CD4-positive, alpha-beta memory T cell (primary cell): ENCODE results near the gene PACRG. TPM values are rescaled to one million over a fixed set of nuclear protein-coding genes. Genes with fewer than 3 reads are reported as not detected.
"Not testable (repeated sequence)": the region's sequence is repeated elsewhere in the genome, so short reads cannot be mapped to it uniquely, and the experiment has no call there.

ENCODE experiments used
- CTCF ChIA-PET: fragments of 350-600 bp; sonication (Branson Sonifier 250); formaldehyde crosslinking; loops from one replicate; lab custom pipeline; 2021; ENCODE audit warnings: inconsistent platforms; ENCODE audit not compliant: partially characterized antibody; lab: Charles Lee
- POLR2A ChIA-PET: fragments of 350-600 bp; sonication (Branson Sonifier 250); formaldehyde crosslinking; loops from one replicate; lab custom pipeline; 2021; ENCODE audit not compliant: partially characterized antibody; lab: Charles Lee
- DNase-seq, 5 donors: peaks; one replicate each; pipeline versions ENCODE4 v3.0.0 to v3.0.0-alpha.2; 2020 to 2022; ENCODE audit warnings: mixed read lengths in 1 of 5
- H3K27ac ChIP-seq: one replicate; pipeline ENCODE4 v1.7.0; 2013; ENCODE audit warnings: low read depth, low read length
- H3K27me3 ChIP-seq: 2 replicates; pipeline ENCODE4 v1.7.0; 2013; ENCODE audit warnings: mild to moderate bottlenecking, low read length, moderate library complexity; ENCODE audit not compliant: insufficient read depth
- H3K36me3 ChIP-seq: 2 replicates; pipeline ENCODE4 v1.7.0; 2013; ENCODE audit warnings: mild to moderate bottlenecking, low read length, moderate library complexity; ENCODE audit not compliant: insufficient read depth
- H3K4me1 ChIP-seq: 2 replicates; pipeline ENCODE4 v1.7.0; 2013; ENCODE audit warnings: mild to moderate bottlenecking, low read length, moderate library complexity; ENCODE audit not compliant: insufficient read depth
- H3K4me3 ChIP-seq, 2 donors: one replicate each; pipeline ENCODE4 v1.7.0; 2013; ENCODE audit warnings: low read length in 2 of 2, mild to moderate bottlenecking in 1 of 2
- H3K9me3 ChIP-seq, 2 donors: one replicate each; pipeline ENCODE4 v1.7.0; 2013; ENCODE audit warnings: low read length in 2 of 2, control low read depth in 1 of 2; ENCODE audit not compliant: control insufficient read depth in 1 of 2
- H3K27ac Mint-ChIP-seq, 7 donors: one replicate each; pipeline ENCODE4 v1.8.0; 2020 to 2021; ENCODE audit warnings: mixed read lengths in 7 of 7, mild to moderate bottlenecking in 6 of 7, inconsistent platforms in 3 of 7, moderate library complexity in 3 of 7
- H3K27me3 Mint-ChIP-seq, 2 donors: one replicate each; pipeline ENCODE4 v1.8.0; 2020 to 2021; ENCODE audit warnings: mixed read lengths in 2 of 2
- H3K36me3 Mint-ChIP-seq, 2 donors: one replicate each; pipeline ENCODE4 v1.8.0; 2020 to 2021; ENCODE audit warnings: mixed read lengths in 2 of 2, inconsistent platforms in 1 of 2, mild to moderate bottlenecking in 1 of 2
- H3K4me1 Mint-ChIP-seq, 4 donors: one replicate each; pipeline ENCODE4 v1.8.0; 2020 to 2021; ENCODE audit warnings: mixed read lengths in 4 of 4, mild to moderate bottlenecking in 1 of 4
- H3K4me3 Mint-ChIP-seq, 8 donors: one replicate each; pipeline ENCODE4 v1.8.0; 2020 to 2021; ENCODE audit warnings: mixed read lengths in 8 of 8, mild to moderate bottlenecking in 7 of 8, moderate library complexity in 6 of 8, inconsistent platforms in 3 of 8
- H3K9me3 Mint-ChIP-seq, 8 donors: one replicate each; pipeline ENCODE4 v1.8.0; 2020 to 2021; ENCODE audit warnings: mixed read lengths in 8 of 8, mild to moderate bottlenecking in 5 of 8, inconsistent platforms in 3 of 8, moderate library complexity in 1 of 8
- intact Hi-C: fragments of 100-400 bp; cut with micrococcal nuclease; formaldehyde crosslinking; loops from one replicate; pipeline ENCODE4 v1.15.1; 2023
- polyA plus RNA-seq, 2 donors: library from polyadenylated mRNA; unstranded; fragments of 300-500 nt; fragmentation: Illumina TruSeq; gene quantifications; one replicate each; pipeline ENCODE4 v1.2.3, GENCODE V29; 2021
- total RNA-seq, 2 experiments: library from RNA; stranded (reverse); gene quantifications; one replicate each; pipeline ENCODE4 v1.2.3, GENCODE V29; 2021

The PACRG gene
- total RNA-seq (under 1 TPM in 1 of 2 experiments, not detected in 1; 0.81 TPM), polyA plus RNA-seq (1 to 10 TPM in 1 of 2 donors, under 1 TPM in 1; 0.21 to 1.5 TPM)

DNA sequence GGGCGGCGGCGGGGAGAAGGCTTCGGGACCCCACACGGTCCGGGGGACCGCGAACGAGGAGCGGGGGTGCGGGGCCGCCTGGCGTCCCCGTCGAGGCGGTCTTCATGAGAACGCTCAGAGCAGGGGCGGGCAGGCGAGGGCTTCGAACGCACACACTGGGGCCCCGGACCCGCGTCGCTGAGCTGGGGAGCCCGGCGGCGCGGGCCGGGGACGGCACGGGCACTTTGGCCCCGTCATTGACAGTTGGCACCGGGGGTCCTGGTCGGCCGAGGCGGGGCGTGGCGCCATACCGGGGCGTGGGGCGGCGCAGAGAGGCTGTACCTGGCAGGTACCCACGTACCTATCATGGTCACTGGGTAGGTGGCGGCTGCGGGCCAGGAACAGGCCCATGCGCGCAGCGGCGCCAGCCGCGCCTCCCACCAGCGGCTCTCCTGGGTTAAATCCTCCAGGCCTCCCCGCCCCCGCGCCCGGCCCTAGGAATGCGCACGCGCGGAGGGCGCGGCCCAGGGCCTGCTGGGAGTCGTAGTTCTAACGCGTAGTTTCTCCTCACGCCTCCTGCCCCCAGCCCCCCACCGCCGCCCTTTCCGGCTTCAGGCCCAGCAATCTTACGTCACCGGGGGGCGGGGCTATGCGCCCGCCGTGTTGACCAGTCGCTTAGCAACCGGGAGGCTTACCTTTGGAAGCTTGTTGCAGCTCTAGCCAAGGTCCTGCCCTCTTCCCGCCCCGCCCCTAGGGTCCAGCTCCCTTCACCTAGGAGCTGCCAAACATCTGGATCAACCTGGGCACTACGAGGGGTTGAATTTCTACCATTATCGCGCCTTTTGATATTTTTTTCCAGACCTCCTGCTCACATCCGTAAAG is at the start of gene PACRG, which contains the start of gene PRKN:
PACRG (plus strand) TSS at position 653 of the 861 bp plus-strand sequence.
PRKN (minus strand) TSS at position 445 of the 861 bp plus-strand sequence.
- no peaks in the 10 kb centered on the region for H3K36me3 ChIP-seq
- H3K9me3 Mint-ChIP-seq: no peaks in the 10 kb centered on the region
- peaks cover 12% of the 10 kb centered on the region for H3K4me1 ChIP-seq
- no peaks in the 10 kb centered on the region for H3K27me3 ChIP-seq
- no peaks in the 10 kb centered on the region for H3K9me3 ChIP-seq
- H3K4me3 Mint-ChIP-seq: peak within 1 kb of the TSS; percentile 90 to 99 (median 95)
- peaks cover 0 to 2% of the 10 kb centered on the region in 2 donors for H3K36me3 Mint-ChIP-seq
- POLR2A ChIA-PET: interaction anchor here (0.8 kb wide), 1 partner anchor 13 kb away, joined by 3 read pairs; no protein-coding TSS in a partner anchor
- H3K27ac Mint-ChIP-seq: peak within 1 kb of the TSS; percentile 93 to 99 (median 97)
- intact Hi-C loops: loop anchor here (1.0 to 5.0 kb wide), 2 partner anchors 687 to 1335 kb away; partner anchors contain the start of gene QKI
- peak within 1 kb of the TSS; percentile 31 to 73 for H3K4me3 ChIP-seq
- DNase-seq: peak; percentile 96 to 98 (median 97)
- CTCF ChIA-PET: no interaction called here
- peak within 1 kb of the TSS; percentile 81 for H3K27ac ChIP-seq
- H3K4me1 Mint-ChIP-seq: peaks cover 8 to 18% (median 13%) of the 10 kb centered on the region in 4 donors
- H3K27me3 Mint-ChIP-seq: no peaks in the 10 kb centered on the region

DNA sequence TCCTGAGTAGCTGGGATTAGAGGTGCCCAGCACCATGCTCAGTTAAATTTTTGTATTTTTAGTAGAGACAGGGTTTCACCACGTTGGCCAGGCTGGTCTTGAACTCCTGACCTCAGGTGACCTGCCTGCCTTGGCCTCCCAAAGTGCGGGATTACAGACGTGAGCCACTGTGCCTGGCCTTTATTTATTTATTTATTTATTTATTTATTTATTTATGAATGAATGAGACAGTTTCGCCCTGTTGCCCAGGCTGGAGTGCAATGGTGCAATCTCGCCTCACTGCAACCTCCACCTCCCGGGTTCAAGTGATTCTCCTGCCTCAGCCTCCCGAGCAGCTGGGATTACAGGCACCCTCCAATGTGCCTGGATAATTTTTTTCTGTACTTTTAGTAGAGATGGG is 48.9 kb upstream of the PACRG start:
- POLR2A ChIA-PET, H3K27me3 Mint-ChIP-seq, H3K36me3 ChIP-seq, H3K9me3 ChIP-seq, H3K36me3 Mint-ChIP-seq, H3K27me3 ChIP-seq, H3K4me1 ChIP-seq, H3K4me3 ChIP-seq, H3K4me1 Mint-ChIP-seq, CTCF ChIA-PET, DNase-seq, H3K9me3 Mint-ChIP-seq, H3K27ac ChIP-seq, intact Hi-C loops, H3K4me3 Mint-ChIP-seq, H3K27ac Mint-ChIP-seq: not testable (repeated sequence)

DNA sequence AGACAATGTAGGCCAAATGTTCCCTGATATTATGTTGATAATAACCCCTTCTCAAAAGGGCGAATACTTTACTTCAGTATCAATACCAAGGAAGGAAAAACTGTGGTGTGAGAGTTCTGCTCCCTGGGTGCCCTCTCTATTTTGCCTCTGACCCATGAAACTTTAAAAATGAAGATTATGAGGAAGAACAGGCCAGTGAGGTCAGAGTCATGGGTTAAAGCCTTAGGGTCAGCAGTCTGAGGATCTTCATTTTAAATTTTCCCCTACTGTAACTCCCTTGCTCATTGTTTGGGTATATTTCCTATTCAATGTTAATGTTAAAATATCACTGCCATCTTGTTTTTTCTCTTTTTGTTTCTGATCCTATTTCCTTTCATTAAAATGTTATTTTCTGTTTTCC is 48.1 kb upstream of the PACRG start:
- no peaks in the 10 kb centered on the region for H3K27me3 ChIP-seq
- Mint-ChIP-seq H3K27me3 (no peaks in the 10 kb centered on the region), H3K27ac (no peak overlapping the region), H3K36me3 (peaks cover 0 to 3% of the 10 kb centered on the region in 2 donors), H3K9me3 (peaks cover 0 to 7% (median 0%) of the 10 kb centered on the region in 8 donors), H3K4me1 (no peaks in the 10 kb centered on the region), H3K4me3 (no peak overlapping the region)
- H3K36me3 ChIP-seq: no peaks in the 10 kb centered on the region
- no peak for DNase-seq
- ChIA-PET CTCF (no interaction called here), POLR2A (no interaction called here)
- intact Hi-C loops: no loop called here
- H3K4me3 ChIP-seq: no peak overlapping the region
- no peaks in the 10 kb centered on the region for H3K4me1 ChIP-seq
- H3K27ac ChIP-seq: no peak overlapping the region
- H3K9me3 ChIP-seq: no peaks in the 10 kb centered on the region

- CTCF ChIA-PET: no interaction called here
- Mint-ChIP-seq H3K27me3 (no peaks in the 10 kb centered on the region), H3K4me1 (no peaks in the 10 kb centered on the region), H3K9me3 (peaks cover 0 to 5% (median 0%) of the 10 kb centered on the region in 8 donors), H3K4me3 (no peak overlapping the region), H3K27ac (no peak overlapping the region), H3K36me3 (peaks cover 0 to 3% of the 10 kb centered on the region in 2 donors)
- Histone ChIP-seq H3K9me3 (no peaks in the 10 kb centered on the region), H3K36me3 (no peaks in the 10 kb centered on the region), H3K4me3 (no peak overlapping the region), H3K27ac (no peak overlapping the region), H3K27me3 (no peaks in the 10 kb centered on the region), H3K4me1 (no peaks in the 10 kb centered on the region)
- POLR2A ChIA-PET: no interaction called here
- DNase-seq: no peak
- intact Hi-C loops: no loop called here
These were observed 47.4 kb upstream of the PACRG start for GRCh38 chr6:162680367-162680766.

GRCh38 chr6:162680871-162681270 is 46.9 kb upstream of the PACRG start:
- Mint-ChIP-seq H3K9me3 (peaks cover 0 to 5% (median 0%) of the 10 kb centered on the region in 8 donors), H3K4me1 (no peaks in the 10 kb centered on the region), H3K27me3 (no peaks in the 10 kb centered on the region), H3K27ac (peak overlapping the region in 1 of 7 donors; percentile 5), H3K36me3 (peaks cover 0 to 3% of the 10 kb centered on the region in 2 donors), H3K4me3 (no peak overlapping the region)
- Histone ChIP-seq H3K4me3 (no peak overlapping the region), H3K36me3 (no peaks in the 10 kb centered on the region), H3K4me1 (no peaks in the 10 kb centered on the region), H3K27me3 (no peaks in the 10 kb centered on the region), H3K9me3 (no peaks in the 10 kb centered on the region), H3K27ac (no peak overlapping the region)
- ChIA-PET POLR2A (no interaction called here), CTCF (no interaction called here)
- DNase-seq: no peak
- intact Hi-C loops: no loop called here

GRCh38 chr6:162681447-162681846 is 46.3 kb upstream of the PACRG start:
- H3K27ac Mint-ChIP-seq: no peak overlapping the region
- peaks cover 0 to 5% (median 0%) of the 10 kb centered on the region in 8 donors for H3K9me3 Mint-ChIP-seq
- no peaks in the 10 kb centered on the region for H3K27me3 Mint-ChIP-seq
- no peak for DNase-seq
- H3K27ac ChIP-seq: no peak overlapping the region
- CTCF ChIA-PET: no interaction called here
- POLR2A ChIA-PET: no interaction called here
- H3K27me3 ChIP-seq: no peaks in the 10 kb centered on the region
- H3K4me1 Mint-ChIP-seq: no peaks in the 10 kb centered on the region
- H3K36me3 ChIP-seq: no peaks in the 10 kb centered on the region
- H3K36me3 Mint-ChIP-seq: peaks cover 0 to 3% of the 10 kb centered on the region in 2 donors
- no peaks in the 10 kb centered on the region for H3K9me3 ChIP-seq
- no peaks in the 10 kb centered on the region for H3K4me1 ChIP-seq
- H3K4me3 Mint-ChIP-seq: no peak overlapping the region
- no peak overlapping the region for H3K4me3 ChIP-seq
- intact Hi-C loops: no loop called here

GRCh38 chr6:162683135-162683534 is 44.6 kb upstream of the PACRG start:
- Mint-ChIP-seq H3K27me3 (no peaks in the 10 kb centered on the region), H3K9me3 (peaks cover 0 to 5% (median 0%) of the 10 kb centered on the region in 8 donors), H3K27ac (no peak overlapping the region), H3K36me3 (peaks cover 0 to 3% of the 10 kb centered on the region in 2 donors), H3K4me3 (no peak overlapping the region), H3K4me1 (no peaks in the 10 kb centered on the region)
- ChIA-PET POLR2A (no interaction called here), CTCF (no interaction called here)
- H3K9me3 ChIP-seq: no peaks in the 10 kb centered on the region
- no peaks in the 10 kb centered on the region for H3K27me3 ChIP-seq
- no peak for DNase-seq
- H3K4me1 ChIP-seq: no peaks in the 10 kb centered on the region
- no peaks in the 10 kb centered on the region for H3K36me3 ChIP-seq
- no peak overlapping the region for H3K4me3 ChIP-seq
- no peak overlapping the region for H3K27ac ChIP-seq
- intact Hi-C loops: no loop called here
